ENCODE data around the gene OR9A2.

DNA sequence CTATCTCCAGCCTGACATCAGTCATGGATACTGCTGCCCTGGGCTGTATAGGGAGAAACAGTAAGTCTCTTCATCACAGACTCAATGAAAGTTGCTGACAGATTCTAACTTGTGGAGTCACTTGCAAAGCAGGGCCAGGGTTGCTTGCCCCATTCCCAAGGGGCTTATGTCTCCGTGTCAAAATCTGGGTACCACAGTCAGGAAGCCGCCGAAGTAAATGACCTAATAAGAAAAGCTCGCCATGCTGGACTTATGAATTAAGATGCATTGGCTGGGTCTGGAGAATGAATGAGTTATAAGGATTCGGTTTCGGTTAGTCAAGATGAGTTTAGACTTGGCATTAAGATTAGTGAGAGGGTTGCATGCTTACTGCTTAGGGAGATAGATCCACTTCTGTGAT is 14.4 kb upstream of the OR9A2 start:
- TF ChIP-seq, protein P1, sequence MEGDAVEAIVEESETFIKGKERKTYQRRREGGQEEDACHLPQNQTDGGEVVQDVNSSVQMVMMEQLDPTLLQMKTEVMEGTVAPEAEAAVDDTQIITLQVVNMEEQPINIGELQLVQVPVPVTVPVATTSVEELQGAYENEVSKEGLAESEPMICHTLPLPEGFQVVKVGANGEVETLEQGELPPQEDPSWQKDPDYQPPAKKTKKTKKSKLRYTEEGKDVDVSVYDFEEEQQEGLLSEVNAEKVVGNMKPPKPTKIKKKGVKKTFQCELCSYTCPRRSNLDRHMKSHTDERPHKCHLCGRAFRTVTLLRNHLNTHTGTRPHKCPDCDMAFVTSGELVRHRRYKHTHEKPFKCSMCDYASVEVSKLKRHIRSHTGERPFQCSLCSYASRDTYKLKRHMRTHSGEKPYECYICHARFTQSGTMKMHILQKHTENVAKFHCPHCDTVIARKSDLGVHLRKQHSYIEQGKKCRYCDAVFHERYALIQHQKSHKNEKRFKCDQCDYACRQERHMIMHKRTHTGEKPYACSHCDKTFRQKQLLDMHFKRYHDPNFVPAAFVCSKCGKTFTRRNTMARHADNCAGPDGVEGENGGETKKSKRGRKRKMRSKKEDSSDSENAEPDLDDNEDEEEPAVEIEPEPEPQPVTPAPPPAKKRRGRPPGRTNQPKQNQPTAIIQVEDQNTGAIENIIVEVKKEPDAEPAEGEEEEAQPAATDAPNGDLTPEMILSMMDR (IDR thresholded peaks at IDR 0.05) = no peak
- TF ChIP-seq POLR2A (IDR thresholded peaks at IDR 0.05) = no peak

Measured in prostate gland (tissue), 2 donors.